Activated CD4-positive, alpha-beta T cell treated with anti-CD3 and anti-CD28 coated beads, Interleukin-10, Interleukin-2, amounts not matched to agents 100 ng/mL and 50 ng/mL, durations not matched to agents 16 hours and 8 hours (primary cell): Measurements from ENCODE around the gene ZNF334.

Experiments used
- DNase-seq: peaks from one replicate; pipeline ENCODE4 v3.0.0-alpha.2; 2020

The ZNF334 gene

GRCh38 chr20:46484954-46485353 is 28.4 kb downstream of the ZNF334 start:
- DNase-seq = no peak

GRCh38 chr20:46483879-46484278 is 29.5 kb downstream of the ZNF334 start:
- peak; percentile 2 for DNase-seq

- no peak for DNase-seq
Measured at GRCh38 chr20:46482864-46483263, 30.5 kb downstream of the ZNF334 start.

GRCh38 chr20:46477640-46478039 is 35.7 kb downstream of the ZNF334 start:
- no peak for DNase-seq

GRCh38 chr20:46477225-46477624 is 36.1 kb downstream of the ZNF334 start:
- no peak for DNase-seq

- no peak for DNase-seq
Measured at GRCh38 chr20:46468508-46468907, 44.9 kb downstream of the ZNF334 start.

- DNase-seq = no peak
Measured at GRCh38 chr20:46464451-46464850, 48.9 kb downstream of the ZNF334 start.

- no peak for DNase-seq
Measured at GRCh38 chr20:46463852-46464251, 49.5 kb downstream of the ZNF334 start.

- DNase-seq = no peak
Measured at GRCh38 chr20:46461808-46462207, 51.6 kb downstream of the ZNF334 start.

- DNase-seq = no peak
Measured at GRCh38 chr20:46458866-46459750, 54.3 kb downstream of the ZNF334 start.

GRCh38 chr20:46456255-46457028 is 56.9 kb downstream of the ZNF334 start:
- DNase-seq = no peak

GRCh38 chr20:46455729-46456128 is 57.6 kb downstream of the ZNF334 start:
- no peak for DNase-seq
